ENCODE measurements around the gene PLCB1. TPM values are rescaled to one million over a fixed set of nuclear protein-coding genes. Genes with fewer than 3 reads are reported as not detected.

Gene PLCB1
- total and polyA plus RNA-seq, 2 of the 4 experiments (the other 2 are of a cell fraction), result 5.6 to 16.1 TPM

DNA sequence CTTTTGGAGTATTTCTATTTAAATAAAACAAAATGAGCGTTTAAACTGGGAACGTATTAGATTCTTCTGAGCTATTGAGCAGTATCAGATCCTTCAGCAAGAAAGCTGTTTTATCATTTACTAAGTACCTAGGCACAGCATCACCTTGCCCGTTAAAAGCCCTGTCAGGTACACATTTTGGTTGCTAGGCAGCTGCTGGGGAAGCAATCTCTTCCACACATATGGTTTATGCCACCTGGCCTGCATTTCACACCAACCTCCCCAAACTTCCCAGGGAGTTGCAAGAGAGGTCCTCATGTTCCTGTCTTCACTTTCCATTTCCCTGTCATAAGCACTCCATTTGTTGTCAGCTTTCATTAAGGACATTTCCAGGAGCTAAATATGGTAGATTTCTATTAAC is 400.1 kb downstream of the PLCB1 start:
- in situ Hi-C loops (cut with MboI; ENCODE audit: low sequenced_read_pairs), result no loop called here
- dilution Hi-C loops (cut with HindIII; ENCODE audit: low sequenced_read_pairs, unreplicated experiment), result no loop called here
- 0 out of 4 replicates have a peak, but pooled peaks cover 0 to 7% of the 10 kb centered on the region in 2 experiments for H3K79me1 ChIP-seq (ENCODE audit: low read depth in 1 of 2, low read length in 2 of 2)
- no peak overlapping the region for H3K4me2 ChIP-seq (ENCODE audit: low read depth, low read length)
- H3K56ac ChIP-seq (ENCODE audit: extremely low read depth, insufficient read depth, low read length), result no peak overlapping the region
- no peaks in the 10 kb centered on the region for H4K20me1 ChIP-seq (ENCODE audit: insufficient read depth, low read length)
- H4K91ac ChIP-seq (ENCODE audit: insufficient read depth, low read depth, low read length), result no peak overlapping the region
- H2BK120ac ChIP-seq (ENCODE audit: low read depth, low read length), result no peak overlapping the region; the same call in 1 of the 2 replicates
- 92% methylated on average over 2 of the region's 3 CpGs; no CpG with 5 or more reads in 1 of the 2 experiments for WGBS, 2 experiments (ENCODE audit: extremely low coverage in 2 of 2, insufficient read length in 1 of 2)
- no peak overlapping the region for H4K8ac ChIP-seq (ENCODE audit: low read depth in 2 of 2, low read length in 2 of 2)
- H3K9ac ChIP-seq (ENCODE audit: low read depth, low read length), result no peak overlapping the region
- BruUV-seq (replicated peaks), result no TSS peak
- H2AK9ac ChIP-seq (replicated peaks; ENCODE audit: low read depth, low read length, poor library complexity), result no peak overlapping the region
- CTCF ChIA-PET, result interaction anchor here (0.6 kb wide), 1 partner anchor 170 kb away, joined by 3 read pairs; no protein-coding TSS in a partner anchor
- H3K14ac ChIP-seq (replicated peaks; ENCODE audit: low read depth, low read length), result no peak overlapping the region
- H2AFZ ChIP-seq (replicated peaks; ENCODE audit: low read length, poor library complexity), result no peak overlapping the region
- H4K5ac ChIP-seq (ENCODE audit: low read depth, low read length), result no peak overlapping the region
- intact Hi-C loops (cut with micrococcal nuclease), result loop anchor here (10.0 kb wide), 1 partner anchor 597 kb away; no protein-coding TSS in a partner anchor
- no peak overlapping the region for H3K4ac ChIP-seq (ENCODE audit: low read depth, low read length)
- no peaks in the 10 kb centered on the region for H3K9me3 ChIP-seq (ENCODE audit: control insufficient read depth, insufficient read depth, low read length)
- no peak overlapping the region for H3K27ac ChIP-seq (ENCODE audit: insufficient read depth, low read length)
- TF ChIP-seq CHD1 (IDR thresholded peaks at IDR 0.05; ENCODE audit: low read depth, low read length), result no peak
- TF ChIP-seq MAZ (IDR thresholded peaks at IDR 0.05; ENCODE audit: borderline replicate concordance, low read depth, low read length), result no peak
- no peak for TF ChIP-seq CTCF (conservative IDR thresholded peaks at IDR 0.05; ENCODE audit: low read depth, low read length)
- no peak for TF ChIP-seq RFX5 (IDR thresholded peaks at IDR 0.05; ENCODE audit: low read depth, low read length)
- TF ChIP-seq SMC3 (IDR thresholded peaks at IDR 0.05; ENCODE audit: low read depth, low read length), result no peak
- TF ChIP-seq CEBPB (IDR thresholded peaks at IDR 0.05; ENCODE audit: low read depth, low read length), result no peak
- no peak for TF ChIP-seq NFE2L2 (IDR thresholded peaks at IDR 0.05; ENCODE audit: low read depth, low read length)
- no peak for TF ChIP-seq BHLHE40 (IDR thresholded peaks at IDR 0.05; ENCODE audit: low read depth, low read length)
- H3K36me3 ChIP-seq (ENCODE audit: control insufficient read depth, insufficient read depth, low read length), result no peaks in the 10 kb centered on the region
- DNase-seq, result no peak
- H3K9me1 ChIP-seq (ENCODE audit: insufficient read depth, low read length), result no peaks in the 10 kb centered on the region
- no peak overlapping the region for H2AK5ac ChIP-seq (ENCODE audit: low read depth, low read length)
- no peak for ATAC-seq (ENCODE audit: low read depth)
- H2BK20ac ChIP-seq (ENCODE audit: low read depth, low read length), result no peak overlapping the region
- H2BK5ac ChIP-seq (ENCODE audit: low read depth, low read length, poor library complexity, severe bottlenecking), result no peak overlapping the region
- no peak overlapping the region for H3K18ac ChIP-seq (ENCODE audit: low read depth, low read length)
- no peak overlapping the region for H3K23ac ChIP-seq (ENCODE audit: low read depth, low read length)
- H3K27me3 ChIP-seq (ENCODE audit: control insufficient read depth, insufficient read depth, low read length), result no peaks in the 10 kb centered on the region
- POLR2A ChIA-PET (ENCODE audit: unreplicated experiment), result no interaction called here
- no peak overlapping the region; the same call in 2 of the 3 replicates for H2BK15ac ChIP-seq (ENCODE audit: low read depth, low read length)
- no peak overlapping the region for H3K4me3 ChIP-seq (ENCODE audit: insufficient read depth, low read depth, low read length)
- peaks cover 2% of the 10 kb centered on the region; the same call in 1 of the 2 replicates for H3K4me1 ChIP-seq (ENCODE audit: control insufficient read depth, insufficient read depth, low read length)
